ENCODE data around the gene CARS2. TPM values are rescaled to one million over a fixed set of nuclear protein-coding genes. Genes with fewer than 3 reads are reported as not detected.

The CARS2 gene
- total RNA-seq, 3 donors from 2014 or later = 39.8 to 71.4 (median 56.4) TPM

DNA sequence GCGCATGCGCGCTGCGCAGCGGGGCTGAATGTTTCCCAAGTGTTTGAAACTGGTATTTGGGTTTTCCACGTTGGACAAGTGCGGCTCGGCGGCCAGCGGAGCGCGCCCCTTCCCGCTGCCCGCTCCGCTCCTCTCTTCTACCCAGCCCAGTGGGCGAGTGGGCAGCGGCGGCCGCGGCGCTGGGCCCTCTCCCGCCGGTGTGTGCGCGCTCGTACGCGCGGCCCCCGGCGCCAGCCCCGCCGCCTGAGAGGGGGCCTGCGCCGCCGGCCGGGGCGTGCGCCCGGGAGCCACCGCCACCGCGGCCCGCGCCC lies 7.7 kb upstream of the CARS2 start, which contains the start of gene ING1:
TSS of gene ING1 (plus strand) at position 59 of the 311 bp plus-strand sequence. CDS start 450 bp downstream, outside the sequence.
- intact Hi-C loops (cut with DNase I, micrococcal nuclease) = loop anchor here in 1 of 2 donors (10.0 kb wide), 1 partner anchor 201 kb away; the partner anchor contains the start of gene ANKRD10

DNA sequence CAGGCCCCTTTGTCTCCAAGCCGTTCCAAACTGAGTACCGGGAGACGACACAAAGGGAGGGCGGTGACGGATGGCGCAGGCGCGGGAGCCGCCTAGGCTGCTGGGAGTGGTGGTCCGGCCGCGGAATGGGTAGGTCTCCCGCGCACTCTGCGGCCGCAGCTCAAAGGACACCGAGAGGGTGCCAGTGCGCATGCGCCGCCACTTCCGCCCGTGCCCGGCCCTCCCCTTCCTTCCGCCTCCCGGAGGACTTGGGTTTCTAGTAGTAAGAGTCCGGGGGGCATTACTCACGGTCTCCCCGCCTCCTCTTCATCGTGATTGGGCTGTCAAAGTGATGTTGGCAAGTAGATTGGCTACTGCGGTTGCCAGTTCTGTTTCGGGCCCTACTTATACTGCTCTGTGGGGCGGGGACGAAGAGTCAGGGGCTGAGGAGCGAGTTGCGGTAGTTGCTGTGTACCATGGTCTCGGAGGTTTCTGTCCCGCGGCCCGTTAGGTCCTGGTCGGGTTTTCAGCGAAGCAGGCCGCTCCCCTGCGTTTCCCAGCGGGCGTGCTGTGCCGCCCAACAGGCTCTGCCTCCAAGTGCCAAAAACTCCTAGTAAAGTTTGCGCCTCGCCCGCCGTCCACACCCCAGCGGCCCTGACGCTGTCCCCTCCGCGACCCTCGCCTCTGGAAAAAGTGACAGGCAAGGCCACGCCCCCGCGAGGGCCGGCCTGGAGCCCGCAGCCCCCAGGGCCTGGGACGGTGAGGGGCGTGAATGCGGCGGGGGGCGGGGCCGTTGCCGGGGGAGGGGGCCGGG lies 7.1 kb upstream of the CARS2 start:
- Histone ChIP-seq H3K36me3 (ENCODE audit: low read depth) (peaks cover 6% of the 10 kb centered on the region), H3K4me3 (peak overlapping the region; percentile 58), H3K4me1 (ENCODE audit: low read depth) (peaks cover 10% of the 10 kb centered on the region), H3K9me3 (no peaks in the 10 kb centered on the region)
- ATAC-seq = peak; percentile 71
- peak; percentile 98 to 100 (median 99) for DNase-seq
- intact Hi-C loops (cut with DNase I, micrococcal nuclease) = loop anchor here in 1 of 2 donors (10.0 kb wide), 1 partner anchor 202 kb away; the partner anchor contains the start of gene ANKRD10
- TF ChIP-seq, protein P1, sequence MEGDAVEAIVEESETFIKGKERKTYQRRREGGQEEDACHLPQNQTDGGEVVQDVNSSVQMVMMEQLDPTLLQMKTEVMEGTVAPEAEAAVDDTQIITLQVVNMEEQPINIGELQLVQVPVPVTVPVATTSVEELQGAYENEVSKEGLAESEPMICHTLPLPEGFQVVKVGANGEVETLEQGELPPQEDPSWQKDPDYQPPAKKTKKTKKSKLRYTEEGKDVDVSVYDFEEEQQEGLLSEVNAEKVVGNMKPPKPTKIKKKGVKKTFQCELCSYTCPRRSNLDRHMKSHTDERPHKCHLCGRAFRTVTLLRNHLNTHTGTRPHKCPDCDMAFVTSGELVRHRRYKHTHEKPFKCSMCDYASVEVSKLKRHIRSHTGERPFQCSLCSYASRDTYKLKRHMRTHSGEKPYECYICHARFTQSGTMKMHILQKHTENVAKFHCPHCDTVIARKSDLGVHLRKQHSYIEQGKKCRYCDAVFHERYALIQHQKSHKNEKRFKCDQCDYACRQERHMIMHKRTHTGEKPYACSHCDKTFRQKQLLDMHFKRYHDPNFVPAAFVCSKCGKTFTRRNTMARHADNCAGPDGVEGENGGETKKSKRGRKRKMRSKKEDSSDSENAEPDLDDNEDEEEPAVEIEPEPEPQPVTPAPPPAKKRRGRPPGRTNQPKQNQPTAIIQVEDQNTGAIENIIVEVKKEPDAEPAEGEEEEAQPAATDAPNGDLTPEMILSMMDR (IDR thresholded peaks at IDR 0.05) = no peak

More for the DNA sequence above, 7.7 kb upstream of the CARS2 start, which contains the start of gene ING1:
- Histone ChIP-seq H3K4me1 (ENCODE audit: low read depth) (peaks cover 10% of the 10 kb centered on the region), H3K36me3 (ENCODE audit: low read depth) (peaks cover 6% of the 10 kb centered on the region), H3K4me3 (peak within 1 kb of the TSS; percentile 58), H3K9me3 (no peaks in the 10 kb centered on the region)
- DNase-seq = no peak
- ATAC-seq = no peak
- TF ChIP-seq, protein P1 (IDR thresholded peaks at IDR 0.05) = no peak

DNA sequence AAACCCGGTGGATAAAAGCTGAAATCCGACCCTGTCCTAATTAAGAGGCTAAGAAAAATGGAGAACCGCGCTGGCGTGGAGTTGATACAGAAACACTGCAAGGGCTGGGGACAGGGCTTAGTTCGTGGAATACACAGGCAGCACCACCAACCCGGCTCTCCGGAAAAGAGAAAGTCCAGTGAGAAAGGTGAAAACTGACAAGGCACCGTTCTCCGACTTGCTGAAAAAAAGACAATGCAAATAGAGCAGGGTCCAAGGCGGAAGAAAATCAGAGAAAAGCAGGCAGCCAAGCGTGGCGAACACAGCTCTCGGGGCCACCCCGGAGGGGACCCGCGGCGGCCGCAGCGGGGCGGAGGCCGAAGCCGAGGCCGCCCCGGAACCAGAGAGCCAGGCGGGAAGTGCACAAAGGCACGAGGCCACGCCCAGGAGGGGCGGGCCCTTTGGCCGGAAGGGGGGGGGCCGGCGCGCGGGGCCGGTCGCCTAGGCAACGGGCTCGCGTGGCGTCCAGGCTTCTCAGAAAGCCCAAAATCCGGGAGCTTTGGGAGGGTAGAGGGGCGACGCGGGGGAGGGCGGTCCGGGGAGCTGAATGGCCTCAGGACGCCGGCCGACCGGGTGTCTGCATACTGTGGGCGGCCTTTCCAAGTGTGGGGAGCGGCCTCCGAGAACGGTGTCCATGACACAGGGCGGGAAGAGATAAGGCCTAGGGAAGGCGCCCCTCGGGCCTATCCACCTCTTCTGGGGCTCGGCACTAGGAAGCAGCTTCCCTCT lies 6.3 kb upstream of the CARS2 start:
- H3K36me3 ChIP-seq (ENCODE audit: low read depth) = peaks cover 6% of the 10 kb centered on the region
- H3K4me3 ChIP-seq = peak overlapping the region; percentile 58
- H3K9me3 ChIP-seq = no peaks in the 10 kb centered on the region
- ATAC-seq = peak; percentile 64
- H3K4me1 ChIP-seq (ENCODE audit: low read depth) = peaks cover 8% of the 10 kb centered on the region
- TF ChIP-seq, protein P1 (IDR thresholded peaks at IDR 0.05) = no peak
- intact Hi-C loops (cut with DNase I, micrococcal nuclease) = loop anchor here in 1 of 2 donors (10.0 kb wide), 1 partner anchor 203 kb away; the partner anchor contains the start of gene ANKRD10
- DNase-seq = peak; percentile 86 to 92 (median 92)

DNA sequence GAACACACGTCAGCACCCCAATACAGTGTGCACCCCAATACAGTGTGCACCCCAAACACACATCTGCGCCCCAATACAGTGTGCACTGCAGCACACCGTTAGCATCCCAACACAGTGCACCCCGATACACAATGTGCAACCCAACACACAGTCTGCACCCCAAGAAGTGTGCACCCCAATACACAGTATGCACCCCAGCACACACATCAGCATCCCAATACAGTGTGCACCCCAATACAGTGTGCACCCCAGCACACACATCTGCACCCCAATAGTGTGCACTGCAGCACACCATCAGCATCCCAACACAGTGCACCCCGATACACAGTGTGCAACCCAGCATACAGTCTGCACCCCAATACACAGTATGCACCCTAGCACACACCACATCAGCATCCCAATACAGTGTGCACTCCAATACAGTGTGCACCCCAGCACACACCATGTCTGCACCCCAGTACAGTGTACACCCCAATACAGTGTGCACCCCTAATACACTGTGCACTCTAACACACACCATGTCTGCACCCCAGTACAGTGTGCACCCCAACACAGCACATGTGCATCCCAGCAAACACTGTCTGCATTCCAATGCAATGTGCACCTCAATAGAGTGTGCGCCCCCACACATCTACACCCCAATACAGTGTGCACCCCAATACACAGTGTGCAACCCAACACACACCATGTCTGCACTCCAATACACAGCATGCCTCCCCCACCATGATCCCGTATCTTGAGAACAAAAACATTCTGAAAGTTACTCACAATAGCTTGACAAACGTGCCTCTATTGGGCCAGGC lies 855 bp upstream of the CARS2 start:
- no peak overlapping the region for H3K4me3 ChIP-seq
- TF ChIP-seq, protein P1 (IDR thresholded peaks at IDR 0.05) = no peak
- peaks cover 15% of the 10 kb centered on the region for H3K4me1 ChIP-seq (ENCODE audit: low read depth)
- H3K9me3 ChIP-seq = no peaks in the 10 kb centered on the region
- ATAC-seq (no peak), DNase-seq (no peak)
- no peaks in the 10 kb centered on the region for H3K36me3 ChIP-seq (ENCODE audit: low read depth)
- intact Hi-C loops (cut with DNase I, micrococcal nuclease) = no loop called here

DNA sequence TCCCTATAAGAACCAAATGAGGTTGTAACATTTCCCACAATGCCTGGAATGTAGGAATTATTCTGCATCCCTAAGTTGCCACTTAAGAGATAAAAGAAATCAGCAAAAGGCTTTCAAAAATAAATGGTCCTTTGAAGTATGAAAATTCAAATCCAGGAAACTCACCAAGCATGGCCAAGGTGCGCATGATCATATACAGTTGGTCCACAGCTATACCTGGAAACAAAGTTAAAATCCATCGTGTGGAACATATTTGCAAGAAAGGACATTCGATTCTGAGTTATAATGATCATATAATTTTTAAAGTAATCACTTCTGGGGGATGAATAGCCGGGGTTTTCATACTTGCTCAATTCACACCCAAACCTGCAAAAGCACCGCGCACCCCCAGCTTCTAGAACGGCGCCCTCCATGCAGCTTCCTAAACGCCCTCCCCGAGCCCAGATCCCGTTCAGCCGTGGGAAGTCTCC lies 525 bp downstream of the CARS2 start:
- TF ChIP-seq, protein P1 (IDR thresholded peaks at IDR 0.05) = no peak
- Histone ChIP-seq H3K4me3 (peak overlapping the region; percentile 63), H3K36me3 (ENCODE audit: low read depth) (no peaks in the 10 kb centered on the region), H3K4me1 (ENCODE audit: low read depth) (peaks cover 7% of the 10 kb centered on the region), H3K9me3 (no peaks in the 10 kb centered on the region)
- intact Hi-C loops (cut with DNase I, micrococcal nuclease) = no loop called here
- DNase-seq = no peak
- no peak for ATAC-seq

Data from mucosa of descending colon (tissue), 3 donors.